ENCODE measurements around the gene SETMAR.
A peak's percentile ranks its signal among the peaks of the same experiment; 100 is the strongest.
"Not testable (repeated sequence)": the region's sequence is repeated elsewhere in the genome, so short reads cannot be mapped to it uniquely, and the experiment has no call there.

Gene SETMAR

GRCh38 chr3:4303187-4304123, at the start of gene SETMAR:
TSS of gene SETMAR (plus strand) at chr3:4303369. CDS start at chr3:4303371, 2 bp downstream.
- DNase-seq, result peak; percentile 90

GRCh38 chr3:4261406-4261805, 41.8 kb upstream of the SETMAR start:
- no peak for DNase-seq

- no peak for DNase-seq
These were observed 39.1 kb upstream of the SETMAR start for GRCh38 chr3:4264040-4264439.

GRCh38 chr3:4270720-4271119, 32.4 kb upstream of the SETMAR start:
- DNase-seq, result no peak

- peak; percentile 39 for DNase-seq
These were observed 31.3 kb upstream of the SETMAR start for GRCh38 chr3:4271834-4272233.

- no peak for DNase-seq
These were observed 23.6 kb upstream of the SETMAR start for GRCh38 chr3:4279516-4280105.

- DNase-seq, result no peak
These were observed 21.2 kb upstream of the SETMAR start for GRCh38 chr3:4281991-4282390.

GRCh38 chr3:4284865-4285264, 18.3 kb upstream of the SETMAR start:
- no peak for DNase-seq

GRCh38 chr3:4289044-4289443, 14.1 kb upstream of the SETMAR start:
- DNase-seq, result no peak

- peak; percentile 34 for DNase-seq
These were observed 12.8 kb upstream of the SETMAR start for GRCh38 chr3:4290272-4290893.

GRCh38 chr3:4292301-4292700, 10.9 kb upstream of the SETMAR start:
- peak; percentile 32 for DNase-seq

- DNase-seq, result no peak
These were observed 8.4 kb upstream of the SETMAR start for GRCh38 chr3:4294616-4295327.

GRCh38 chr3:4296454-4296853, 6.7 kb upstream of the SETMAR start:
- not testable (repeated sequence) for DNase-seq

GRCh38 chr3:4297486-4297885, 5.7 kb upstream of the SETMAR start:
- no peak for DNase-seq

- DNase-seq, result no peak
These were observed 422 bp upstream of the SETMAR start for GRCh38 chr3:4302747-4303146.

- not testable (repeated sequence) for DNase-seq
These were observed 2.0 kb downstream of the SETMAR start for GRCh38 chr3:4305210-4305609.

GRCh38 chr3:4306091-4306490, 2.9 kb downstream of the SETMAR start:
- no peak for DNase-seq

- DNase-seq, result no peak
These were observed 3.7 kb downstream of the SETMAR start for GRCh38 chr3:4306860-4307259.

GRCh38 chr3:4309491-4310128, 6.4 kb downstream of the SETMAR start:
- DNase-seq, result no peak

- no peak for DNase-seq
These were observed 7.8 kb downstream of the SETMAR start for GRCh38 chr3:4310971-4311370.

- DNase-seq, result no peak
These were observed 8.3 kb downstream of the SETMAR start for GRCh38 chr3:4311496-4311895.

GRCh38 chr3:4313606-4314293, 10.6 kb downstream of the SETMAR start:
- no peak for DNase-seq
